Hypothalamus (tissue), 51 donors: ENCODE results near the gene MAPK1.

Source experiments
- DNase-seq, 51 donors: peaks; one replicate each; lab custom pipeline; 2025; lab: John Stamatoyannopoulos, UW

Gene MAPK1

DNA sequence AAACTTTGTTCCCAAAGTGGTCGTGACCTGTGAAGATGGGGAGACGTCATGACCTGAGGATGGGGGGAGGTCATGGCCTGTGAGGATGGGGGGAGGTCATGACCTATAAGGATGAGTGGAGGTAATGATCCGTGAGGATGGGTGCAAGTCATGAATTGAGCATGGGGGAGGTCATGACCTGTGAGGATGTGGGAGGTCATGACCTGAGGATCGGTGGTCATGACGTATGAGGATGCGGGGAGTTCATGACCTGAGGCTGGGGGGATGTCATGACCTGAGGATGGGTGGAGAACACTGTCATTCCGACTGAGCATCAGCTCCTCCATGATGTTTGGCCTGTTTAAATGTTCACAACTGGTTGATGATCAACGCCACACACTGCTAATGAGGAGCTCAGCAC, 157.8 kb downstream of the MAPK1 start:
- DNase-seq = no peak

DNA sequence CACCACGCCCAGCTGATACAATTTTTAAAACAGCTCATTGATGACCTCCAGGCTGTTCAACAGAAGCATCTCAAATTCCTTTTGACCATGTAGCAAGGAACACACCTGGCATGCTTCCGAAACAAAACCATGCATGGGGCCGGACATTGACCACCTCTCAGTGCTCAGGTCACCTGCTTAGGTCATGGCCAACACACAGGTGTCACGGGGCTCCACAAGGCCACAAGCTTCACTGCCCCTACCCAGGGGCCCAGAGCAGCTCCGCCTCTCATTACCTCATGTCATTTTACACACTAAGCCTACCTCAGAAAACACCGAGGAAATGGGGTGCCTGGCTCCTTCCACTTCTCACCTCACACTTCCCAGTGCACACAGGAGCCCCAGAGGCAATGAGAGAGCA, 158.5 kb downstream of the MAPK1 start:
- DNase-seq = no peak

- no peak for DNase-seq
These were observed 159.8 kb downstream of the MAPK1 start for GRCh38 chr22:21707677-21708076.
